HepG2 (cell line): ENCODE data around the gene ATN1. TPM values are rescaled to one million over a fixed set of nuclear protein-coding genes. Genes with fewer than 3 reads are reported as not detected.

ENCODE experiments used
- ASH2L ChIP-seq: fragments of 300-600, 200-600 bp; sonication (generic); IDR thresholded peaks from 2 replicates; pipeline ENCODE4 v1.7.0; 2017; ENCODE audit warnings: low read depth, mild to moderate bottlenecking, moderate library complexity, mixed read lengths, low read length; ENCODE audit not compliant: insufficient read length
- CAMTA2 ChIP-seq: sonication (generic); formaldehyde crosslinking; IDR thresholded peaks from 2 replicates; pipeline ENCODE4 v1.4.0; 2020; ENCODE audit warnings: mild to moderate bottlenecking, missing genetic modification reagents, borderline replicate concordance
- DPF2 ChIP-seq: sonication (generic); formaldehyde crosslinking; IDR thresholded peaks from 2 replicates; pipeline ENCODE4 v1.4.0; 2020; ENCODE audit warnings: mild to moderate bottlenecking, low read depth, missing genetic modification reagents, borderline replicate concordance
- ETV5 ChIP-seq: IDR thresholded peaks from 2 replicates; pipeline ENCODE4 v1.6.1; 2018; ENCODE audit warnings: missing biosample characterization, missing genetic modification reagents, inconsistent platforms, borderline replicate concordance
- GABPB1 ChIP-seq: IDR thresholded peaks from 2 replicates; pipeline ENCODE4 v1.6.1; 2016; ENCODE audit warnings: mild to moderate bottlenecking, missing genetic modification reagents, moderate library complexity, missing compliant biosample characterization
- REPIN1 ChIP-seq: sonication (generic); formaldehyde crosslinking; IDR thresholded peaks from 2 replicates; pipeline ENCODE4 v1.8.0; 2022; ENCODE audit warnings: missing genetic modification reagents, low read depth, mild to moderate bottlenecking, borderline replicate concordance
- TRIM24 ChIP-seq: sonication (generic); formaldehyde crosslinking; IDR thresholded peaks from 2 replicates; pipeline ENCODE4 v1.8.0; 2022; ENCODE audit warnings: mild to moderate bottlenecking, missing genetic modification reagents
- U2AF2 ChIP-seq: fragments of 200-400 bp; formaldehyde crosslinking; IDR thresholded peaks from 2 replicates; pipeline ENCODE4 v1.6.1; 2017; ENCODE audit warnings: low read depth, mild to moderate bottlenecking, low read length
- ZFP91 ChIP-seq: sonication (generic); formaldehyde crosslinking; IDR thresholded peaks from 2 replicates; pipeline ENCODE4 v1.9.0; 2022; ENCODE audit warnings: missing genetic modification reagents, mild to moderate bottlenecking, borderline replicate concordance
- ZNF24 ChIP-seq: fragments of 450-650 bp; IDR thresholded peaks from 2 replicates; pipeline ENCODE4 v1.6.1; 2017; ENCODE audit warnings: antibody characterized with exemption, mild to moderate bottlenecking
- ZNF281 ChIP-seq: sonication (generic); formaldehyde crosslinking; IDR thresholded peaks from 2 replicates; pipeline ENCODE4 v1.4.0; 2020; ENCODE audit warnings: missing genetic modification reagents, borderline replicate concordance
- ZNF556 ChIP-seq: sonication (generic); formaldehyde crosslinking; IDR thresholded peaks from 2 replicates; pipeline ENCODE4 v1.4.0; 2020; ENCODE audit warnings: mild to moderate bottlenecking, missing genetic modification reagents, borderline replicate concordance
- ZNF660 ChIP-seq: sonication (generic); formaldehyde crosslinking; IDR thresholded peaks from 2 replicates; pipeline ENCODE4 v1.5.1; 2020; ENCODE audit warnings: mild to moderate bottlenecking, low read depth, missing genetic modification reagents, borderline replicate concordance
- ZNF7 ChIP-seq: IDR thresholded peaks from 2 replicates; pipeline ENCODE4 v1.6.1; 2016; ENCODE audit warnings: missing biosample characterization, missing genetic modification reagents
- polyA plus RNA-seq, 8 experiments: library from polyadenylated mRNA; depleted of rRNA in 3 of 8; stranded (reverse) in 7 of 8; unstranded in 1 of 8; fragments of >200 nt; fragmentation: Illumina TruSeq in 4 of 8; extraction: Trizol in 4 of 8; gene quantifications; 2 replicates each; pipeline versions ENCODE4 v1.2.1 to v1.2.3, GENCODE V29; 2011 to 2016; ENCODE audit warnings: low read depth in 4 of 8, missing spikeins in 1 of 8, mixed read lengths in 1 of 8; ENCODE audit not compliant: insufficient read depth in 1 of 8
- total RNA-seq, 5 experiments: library from RNA; depleted of rRNA; stranded (reverse); fragments of >200 nt; fragmentation: Illumina TruSeq; extraction: Trizol; gene quantifications; 2 replicates each; pipeline ENCODE4 v1.2.3, GENCODE V29; 2016; ENCODE audit warnings: low read depth in 1 of 5
- TF ChIP-seq, protein P1 (sequence below): sonication (generic); formaldehyde crosslinking; IDR thresholded peaks from 2 replicates; pipeline ENCODE4 v1.4.0; 2020; ENCODE audit warnings: mild to moderate bottlenecking, missing genetic modification reagents
- TF ChIP-seq, protein P2 (sequence below): sonication (generic); formaldehyde crosslinking; IDR thresholded peaks from 2 replicates; pipeline ENCODE4 v1.5.0; 2020; ENCODE audit warnings: mild to moderate bottlenecking, missing genetic modification reagents
- TF ChIP-seq, protein P3 (sequence below): sonication (generic); formaldehyde crosslinking; IDR thresholded peaks from 2 replicates; pipeline ENCODE4 v1.5.1; 2020; ENCODE audit warnings: missing genetic modification reagents, mild to moderate bottlenecking, borderline replicate concordance

Gene ATN1
- total and polyA plus RNA-seq, 2 of the 13 experiments (the other 11 are each of a cell fraction or from before 2014, with no cell fraction given): 2.1 to 8.6 TPM

GRCh38 chr12:6946033-6946919 lies 18.5 kb downstream of the ATN1 start (continued):
- TF ChIP-seq ZNF281 (CRISPR knock-in tag) (0 out of 2 replicates have a peak, but pooled peaks have one; percentile 3), TRIM24 (no peak), GABPB1 (CRISPR knock-in tag) (peak; percentile 88), REPIN1 (CRISPR knock-in tag) (no peak), ETV5 (CRISPR knock-in tag) (peak; percentile 35; the same call in 1 of the 2 replicates), ZNF556 (0 out of 2 replicates have a peak, but pooled peaks have one; percentile 44), ZNF24 (no peak), ZNF660 (CRISPR knock-in tag) (no peak), U2AF2 (no peak), ZNF7 (CRISPR knock-in tag) (no peak), ZFP91 (CRISPR knock-in tag) (peak; percentile 48; the same call in 1 of the 2 replicates), ASH2L (no peak), CAMTA2 (CRISPR knock-in tag) (no peak), DPF2 (CRISPR knock-in tag) (no peak)
- TF ChIP-seq, protein P1, sequence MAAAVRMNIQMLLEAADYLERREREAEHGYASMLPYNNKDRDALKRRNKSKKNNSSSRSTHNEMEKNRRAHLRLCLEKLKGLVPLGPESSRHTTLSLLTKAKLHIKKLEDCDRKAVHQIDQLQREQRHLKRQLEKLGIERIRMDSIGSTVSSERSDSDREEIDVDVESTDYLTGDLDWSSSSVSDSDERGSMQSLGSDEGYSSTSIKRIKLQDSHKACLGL (CRISPR knock-in tag): no peak; the same call in 1 of the 2 replicates
- TF ChIP-seq, protein P2, sequence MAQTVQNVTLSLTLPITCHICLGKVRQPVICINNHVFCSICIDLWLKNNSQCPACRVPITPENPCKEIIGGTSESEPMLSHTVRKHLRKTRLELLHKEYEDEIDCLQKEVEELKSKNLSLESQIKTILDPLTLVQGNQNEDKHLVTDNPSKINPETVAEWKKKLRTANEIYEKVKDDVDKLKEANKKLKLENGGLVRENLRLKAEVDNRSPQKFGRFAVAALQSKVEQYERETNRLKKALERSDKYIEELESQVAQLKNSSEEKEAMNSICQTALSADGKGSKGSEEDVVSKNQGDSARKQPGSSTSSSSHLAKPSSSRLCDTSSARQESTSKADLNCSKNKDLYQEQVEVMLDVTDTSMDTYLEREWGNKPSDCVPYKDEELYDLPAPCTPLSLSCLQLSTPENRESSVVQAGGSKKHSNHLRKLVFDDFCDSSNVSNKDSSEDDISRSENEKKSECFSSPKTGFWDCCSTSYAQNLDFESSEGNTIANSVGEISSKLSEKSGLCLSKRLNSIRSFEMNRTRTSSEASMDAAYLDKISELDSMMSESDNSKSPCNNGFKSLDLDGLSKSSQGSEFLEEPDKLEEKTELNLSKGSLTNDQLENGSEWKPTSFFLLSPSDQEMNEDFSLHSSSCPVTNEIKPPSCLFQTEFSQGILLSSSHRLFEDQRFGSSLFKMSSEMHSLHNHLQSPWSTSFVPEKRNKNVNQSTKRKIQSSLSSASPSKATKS: no peak
- TF ChIP-seq, protein P3, sequence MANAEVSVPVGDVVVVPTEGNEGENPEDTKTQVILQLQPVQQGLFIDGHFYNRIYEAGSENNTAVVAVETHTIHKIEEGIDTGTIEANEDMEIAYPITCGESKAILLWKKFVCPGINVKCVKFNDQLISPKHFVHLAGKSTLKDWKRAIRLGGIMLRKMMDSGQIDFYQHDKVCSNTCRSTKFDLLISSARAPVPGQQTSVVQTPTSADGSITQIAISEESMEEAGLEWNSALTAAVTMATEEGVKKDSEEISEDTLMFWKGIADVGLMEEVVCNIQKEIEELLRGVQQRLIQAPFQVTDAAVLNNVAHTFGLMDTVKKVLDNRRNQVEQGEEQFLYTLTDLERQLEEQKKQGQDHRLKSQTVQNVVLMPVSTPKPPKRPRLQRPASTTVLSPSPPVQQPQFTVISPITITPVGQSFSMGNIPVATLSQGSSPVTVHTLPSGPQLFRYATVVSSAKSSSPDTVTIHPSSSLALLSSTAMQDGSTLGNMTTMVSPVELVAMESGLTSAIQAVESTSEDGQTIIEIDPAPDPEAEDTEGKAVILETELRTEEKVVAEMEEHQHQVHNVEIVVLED (CRISPR knock-in tag): peak; percentile 37; the same call in 1 of the 2 replicates
